NCI-H146 treated with DMSO at 0.1 percent for 48 hours (cell line): ENCODE results near the gene CEP85L.
"Not testable (repeated sequence)": the region's sequence is repeated elsewhere in the genome, so short reads cannot be mapped to it uniquely, and the experiment has no call there.

Experiments used
- DNase-seq: peaks from one replicate; lab custom pipeline; 2025; ENCODE audit not compliant: unreplicated experiment; lab: John Stamatoyannopoulos, UW

Gene CEP85L

GRCh38 chr6:118436482-118436881 is 214.9 kb downstream of the CEP85L start:
- DNase-seq: no peak

GRCh38 chr6:118434147-118434546 is 217.2 kb downstream of the CEP85L start:
- DNase-seq: not testable (repeated sequence)

- not testable (repeated sequence) for DNase-seq
These were observed 230.1 kb downstream of the CEP85L start for GRCh38 chr6:118421312-118421711.

- no peak for DNase-seq
These were observed 231.7 kb downstream of the CEP85L start for GRCh38 chr6:118419448-118420394.
